GM23338 (cell line): ENCODE results near the gene RCBTB2. TPM values are rescaled to one million over a fixed set of nuclear protein-coding genes. Genes with fewer than 3 reads are reported as not detected.

Source experiments
- ATAC-seq: fragments of 200-7000 bp; cut with Tn5 transposase; 3 replicates; pipeline ENCODE4 v1.9.1; 2020
- DNase-seq: peaks from one replicate; pipeline ENCODE4 v3.0.0-alpha.2; 2015; ENCODE audit warnings: low spot score
- H2AFZ ChIP-seq: fragments of 200-600 bp; sonication (generic); 2 replicates; pipeline ENCODE4 v1.8.0; 2016; ENCODE audit warnings: antibody characterized with exemption, mild to moderate bottlenecking, moderate library complexity
- H3F3A ChIP-seq: fragments of 200-600 bp; sonication (generic); replicated peaks from 2 replicates; pipeline ENCODE4 v1.8.0; 2017; ENCODE audit warnings: antibody characterized with exemption, mixed run types, low read depth
- H3K27ac ChIP-seq: fragments of 200-600 bp; sonication (generic); 2 replicates; pipeline ENCODE4 v1.6.1; 2016; ENCODE audit warnings: low read depth
- H3K27me3 ChIP-seq: fragments of 200-600 bp; sonication (generic); 2 replicates; pipeline ENCODE4 v1.8.0; 2016; ENCODE audit warnings: mild to moderate bottlenecking, mixed run types, moderate library complexity; ENCODE audit not compliant: insufficient read depth
- H3K36me3 ChIP-seq: fragments of 200-600 bp; sonication (generic); 2 replicates; pipeline ENCODE4 v1.8.0; 2016; ENCODE audit warnings: mild to moderate bottlenecking; ENCODE audit not compliant: insufficient read depth
- H3K4me1 ChIP-seq: fragments of 200-600 bp; sonication (generic); 2 replicates; pipeline ENCODE4 v1.8.0; 2016; ENCODE audit warnings: mild to moderate bottlenecking, moderate library complexity; ENCODE audit not compliant: insufficient read depth
- H3K4me2 ChIP-seq: fragments of 200-600 bp; sonication (generic); 2 replicates; pipeline ENCODE4 v1.7.1; 2017; ENCODE audit warnings: mixed run types
- H3K4me3 ChIP-seq: fragments of 200-600 bp; sonication (generic); 2 replicates; pipeline ENCODE4 v1.6.1; 2016; ENCODE audit warnings: mixed run types
- H3K79me2 ChIP-seq: fragments of 200-600 bp; sonication (generic); replicated peaks from 2 replicates; pipeline ENCODE4 v1.8.0; 2017; ENCODE audit warnings: mild to moderate bottlenecking; ENCODE audit not compliant: insufficient read depth
- H3K9me2 ChIP-seq: fragments of 200-600 bp; sonication (generic); 2 replicates; pipeline ENCODE4 v1.8.0; 2017; ENCODE audit not compliant: insufficient read depth
- H4K20me1 ChIP-seq: fragments of 200-600 bp; sonication (generic); replicated peaks from 2 replicates; pipeline ENCODE4 v1.8.0; 2017; ENCODE audit warnings: mild to moderate bottlenecking; ENCODE audit not compliant: insufficient read depth
- H3K27ac Mint-ChIP-seq: 2 replicates; pipeline ENCODE4 v1.8.0; 2020; ENCODE audit warnings: inconsistent platforms, mild to moderate bottlenecking, moderate library complexity, mixed read lengths
- H3K27me3 Mint-ChIP-seq: 3 replicates; pipeline ENCODE4 v1.8.0; 2022; ENCODE audit warnings: low read depth, mild to moderate bottlenecking, moderate library complexity, mixed read lengths, inconsistent platforms; ENCODE audit not compliant: insufficient read depth, poor library complexity
- H3K36me3 Mint-ChIP-seq: 3 replicates; pipeline ENCODE4 v1.8.0; 2021; ENCODE audit warnings: low read depth, mild to moderate bottlenecking, inconsistent platforms, moderate library complexity, mixed read lengths
- H3K4me1 Mint-ChIP-seq: 3 replicates; pipeline ENCODE4 v1.8.0; 2020; ENCODE audit warnings: mild to moderate bottlenecking, inconsistent platforms, mixed read lengths
- H3K4me3 Mint-ChIP-seq: 3 replicates; pipeline ENCODE4 v1.8.0; 2021; ENCODE audit warnings: moderate library complexity, mild to moderate bottlenecking, inconsistent platforms, mixed read lengths
- H3K9me3 Mint-ChIP-seq: 3 replicates; pipeline ENCODE4 v1.8.0; 2020; ENCODE audit warnings: moderate library complexity, mild to moderate bottlenecking, inconsistent platforms, mixed read lengths
- CREB1 ChIP-seq: fragments of 250-450 bp; sonication (Bioruptor Pico); IDR thresholded peaks from 2 replicates; pipeline ENCODE4 v1.5.0; 2020; ENCODE audit warnings: low read depth, mild to moderate bottlenecking, moderate library complexity
- ETS1 ChIP-seq: IDR thresholded peaks from 2 replicates; pipeline ENCODE4 v1.6.1; 2016; ENCODE audit warnings: antibody characterized with exemption
- EZH2 ChIP-seq: fragments of 200-600 bp; sonication (generic); IDR thresholded peaks from one replicate; pipeline ENCODE4 v1.8.0; 2017; ENCODE audit warnings: antibody characterized with exemption, mild to moderate bottlenecking, low read depth; ENCODE audit not compliant: unreplicated experiment
- JUNB ChIP-seq: IDR thresholded peaks from one replicate; pipeline ENCODE4 v1.6.1; 2016; ENCODE audit warnings: antibody characterized with exemption; ENCODE audit not compliant: unreplicated experiment
- POLR2AphosphoS5 ChIP-seq: IDR thresholded peaks from 2 replicates; pipeline ENCODE4 v1.6.1; 2016; ENCODE audit warnings: antibody characterized with exemption, low read depth
- STAT1 ChIP-seq: IDR thresholded peaks from one replicate; pipeline ENCODE4 v1.6.1; 2016; ENCODE audit warnings: antibody characterized with exemption; ENCODE audit not compliant: unreplicated experiment
- ZNF331 ChIP-seq: fragments of 250-450 bp; sonication (Bioruptor Pico); IDR thresholded peaks from 2 replicates; pipeline ENCODE4 v1.5.0; 2020; ENCODE audit warnings: low read depth, mild to moderate bottlenecking, moderate library complexity
- ZNF462 ChIP-seq: fragments of 250-450 bp; sonication (Bioruptor Pico); IDR thresholded peaks from 2 replicates; pipeline ENCODE4 v1.5.0; 2020; ENCODE audit warnings: mild to moderate bottlenecking, moderate library complexity
- polyA plus RNA-seq: library from polyadenylated mRNA; unstranded; fragments of >200 nt; fragmentation: Nextera tagmentation; extraction: Ambion mirVana; gene quantifications from 2 replicates; pipeline ENCODE4 v1.2.1, GENCODE V29; 2016
- total RNA-seq: library from RNA; depleted of rRNA; stranded (reverse); fragments of >200 nt; shearing (Covaris generic); gene quantifications from 2 replicates; pipeline ENCODE4 v1.2.3, GENCODE V29; 2014

The RCBTB2 gene
- total and polyA plus RNA-seq, 2 experiments from 2014 or later, result 8.1 to 20.8 TPM

GRCh38 chr13:48477191-48477855, 55.6 kb downstream of the RCBTB2 start:
- H3K4me2 ChIP-seq, result no peak overlapping the region
- DNase-seq, result no peak
- no peaks in the 10 kb centered on the region for H3K36me3 ChIP-seq
- peaks cover 7% of the 10 kb centered on the region; the same call in 1 of the 2 replicates for H3K9me2 ChIP-seq
- Mint-ChIP-seq H3K4me1 (no peaks in the 10 kb centered on the region), H3K9me3 (no peaks in the 10 kb centered on the region), H3K4me3 (no peak overlapping the region), H3K27ac (no peak overlapping the region), H3K27me3 (no peaks in the 10 kb centered on the region), H3K36me3 (no peaks in the 10 kb centered on the region)
- H2AFZ ChIP-seq, result no peak overlapping the region
- H3K27ac ChIP-seq, result no peak overlapping the region
- H3F3A ChIP-seq, result no peaks in the 10 kb centered on the region
- 0 out of 2 replicates have a peak, but pooled peaks cover 6% of the 10 kb centered on the region for H4K20me1 ChIP-seq
- TF ChIP-seq CREB1 (CRISPR knock-in tag) (no peak), EZH2 (no peak), JUNB (no peak), ETS1 (no peak), ZNF331 (CRISPR knock-in tag) (no peak), POLR2AphosphoS5 (no peak), STAT1 (no peak), ZNF462 (no peak)
- no peaks in the 10 kb centered on the region for H3K79me2 ChIP-seq
- H3K27me3 ChIP-seq, result no peaks in the 10 kb centered on the region
- H3K4me1 ChIP-seq, result no peaks in the 10 kb centered on the region
- no peak overlapping the region for H3K4me3 ChIP-seq
- ATAC-seq, result no peak
